Endodermal cell (in vitro differentiated cells): ENCODE measurements around the gene JAKMIP1. TPM values are rescaled to one million over a fixed set of nuclear protein-coding genes. Genes with fewer than 3 reads are reported as not detected.

Source experiments
- DNase-seq: peaks from one replicate; pipeline ENCODE4 v3.0.0-alpha.2; 2017
- H3K27ac ChIP-seq: 2 replicates; pipeline ENCODE4 v1.5.1; 2013; ENCODE audit warnings: mild to moderate bottlenecking, low read depth, low read length, moderate library complexity
- H3K27me3 ChIP-seq: 2 replicates; pipeline ENCODE4 v1.6.1; 2013; ENCODE audit warnings: mild to moderate bottlenecking, low read length, moderate library complexity; ENCODE audit not compliant: insufficient read depth, control insufficient read depth, poor library complexity, severe bottlenecking
- H3K36me3 ChIP-seq: 2 replicates; pipeline ENCODE4 v1.7.0; 2013; ENCODE audit warnings: mild to moderate bottlenecking, low read length, moderate library complexity; ENCODE audit not compliant: control insufficient read depth, insufficient read depth
- H3K4me1 ChIP-seq: one replicate; pipeline ENCODE4 v1.7.0; 2013; ENCODE audit warnings: low read length; ENCODE audit not compliant: control insufficient read depth, insufficient read depth
- H3K4me3 ChIP-seq: 2 replicates; pipeline ENCODE4 v1.5.1; 2013; ENCODE audit warnings: mild to moderate bottlenecking, low read length, moderate library complexity
- H3K9ac ChIP-seq: 2 replicates; pipeline ENCODE4 v1.6.1; 2013; ENCODE audit warnings: mild to moderate bottlenecking, low read length, moderate library complexity; ENCODE audit not compliant: poor library complexity, severe bottlenecking; ENCODE audit errors: extremely low read depth
- H3K9me3 ChIP-seq: 2 replicates; pipeline ENCODE4 v1.6.1; 2013; ENCODE audit warnings: mild to moderate bottlenecking, low read length, moderate library complexity; ENCODE audit not compliant: control insufficient read depth
- H3K27ac Mint-ChIP-seq: 2 replicates; pipeline ENCODE4 v1.8.0; 2020; ENCODE audit warnings: mixed read lengths
- H3K27me3 Mint-ChIP-seq: 2 replicates; pipeline ENCODE4 v1.8.0; 2021; ENCODE audit warnings: mild to moderate bottlenecking, mixed read lengths; ENCODE audit not compliant: insufficient read depth
- H3K36me3 Mint-ChIP-seq: 2 replicates; pipeline ENCODE4 v1.8.0; 2020; ENCODE audit warnings: low read depth, mixed read lengths
- H3K4me1 Mint-ChIP-seq: 2 replicates; pipeline ENCODE4 v1.8.0; 2020; ENCODE audit warnings: mixed read lengths
- H3K4me3 Mint-ChIP-seq: 2 replicates; pipeline ENCODE4 v1.8.0; 2020; ENCODE audit warnings: mild to moderate bottlenecking, moderate library complexity, mixed read lengths
- H3K9me3 Mint-ChIP-seq: 2 replicates; pipeline ENCODE4 v1.8.0; 2020; ENCODE audit warnings: mild to moderate bottlenecking, mixed read lengths
- WGBS, 2 experiments: methylation state at CpG; one replicate each; pipeline versions ENCODE4 v1.1.5 to v1.1.7; 2013; ENCODE audit warnings: missing lambda C conversion rate in 2 of 2, mixed read lengths in 1 of 2; ENCODE audit not compliant: insufficient coverage in 1 of 2, insufficient read length in 1 of 2; 5-methylcytosine and 5-hydroxymethylcytosine counted together
- total RNA-seq, 2 donors: library from RNA; stranded (reverse); fragmentation: NEBNext Ultra II Directional in 1 of 2; extraction: Animal tissue kit (Norgen Biotek cat#: 25700) in 1 of 2; gene quantifications; 2 replicates in 1 of 2; 3 replicates in 1 of 2; pipeline ENCODE4 v1.2.1, GENCODE V29; 2021
- TF ChIP-seq, protein P1 (sequence below): fragments of 200-600 bp; sonication (generic); conservative IDR thresholded peaks from 2 replicates; pipeline ENCODE4 v1.5.0; 2021; ENCODE audit warnings: antibody characterized with exemption, mild to moderate bottlenecking

Gene JAKMIP1
- total RNA-seq, 2 donors from 2014 or later: 10.4 to 11.2 TPM

DNA sequence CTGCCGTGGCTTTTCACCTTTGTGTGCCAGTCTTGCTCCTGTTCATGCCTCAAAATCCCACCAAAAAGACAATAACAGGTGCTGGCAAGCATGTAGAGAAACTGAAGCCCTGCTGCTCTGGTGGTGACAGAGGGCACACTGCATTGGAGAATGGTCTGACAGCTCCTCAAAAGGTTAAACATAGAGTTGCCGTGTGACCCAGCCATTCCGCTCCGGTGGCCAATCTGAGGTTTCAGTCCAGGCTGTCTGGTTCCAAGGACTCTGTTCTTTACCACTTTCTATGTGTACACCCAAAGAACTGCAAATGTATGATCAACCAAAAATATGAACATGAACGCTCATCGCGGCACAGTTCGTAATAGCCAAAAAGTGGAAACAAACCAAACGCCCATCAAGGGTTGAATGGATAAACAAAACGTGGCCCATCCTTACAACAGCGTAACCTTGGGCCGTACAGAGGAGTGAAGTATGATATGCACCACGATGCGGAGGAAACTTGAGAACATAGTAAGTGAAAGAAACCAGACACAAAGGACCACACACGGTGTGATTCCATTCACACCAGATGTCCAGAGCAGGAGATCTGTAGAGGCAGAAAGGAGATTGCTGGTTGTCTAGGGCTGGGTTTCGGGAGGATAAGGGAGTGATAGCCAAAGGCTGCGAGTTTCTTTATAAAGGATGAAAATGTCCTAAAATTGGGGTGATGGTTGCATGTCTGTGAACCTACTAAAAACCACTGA lies 35.7 kb upstream of the JAKMIP1 start:
- no peaks in the 10 kb centered on the region for H3K9me3 Mint-ChIP-seq
- no peaks in the 10 kb centered on the region for H3K27me3 ChIP-seq
- H3K4me1 ChIP-seq: no peaks in the 10 kb centered on the region
- H3K4me3 Mint-ChIP-seq: no peak overlapping the region
- H3K4me3 ChIP-seq: no peak overlapping the region
- TF ChIP-seq, protein P1, sequence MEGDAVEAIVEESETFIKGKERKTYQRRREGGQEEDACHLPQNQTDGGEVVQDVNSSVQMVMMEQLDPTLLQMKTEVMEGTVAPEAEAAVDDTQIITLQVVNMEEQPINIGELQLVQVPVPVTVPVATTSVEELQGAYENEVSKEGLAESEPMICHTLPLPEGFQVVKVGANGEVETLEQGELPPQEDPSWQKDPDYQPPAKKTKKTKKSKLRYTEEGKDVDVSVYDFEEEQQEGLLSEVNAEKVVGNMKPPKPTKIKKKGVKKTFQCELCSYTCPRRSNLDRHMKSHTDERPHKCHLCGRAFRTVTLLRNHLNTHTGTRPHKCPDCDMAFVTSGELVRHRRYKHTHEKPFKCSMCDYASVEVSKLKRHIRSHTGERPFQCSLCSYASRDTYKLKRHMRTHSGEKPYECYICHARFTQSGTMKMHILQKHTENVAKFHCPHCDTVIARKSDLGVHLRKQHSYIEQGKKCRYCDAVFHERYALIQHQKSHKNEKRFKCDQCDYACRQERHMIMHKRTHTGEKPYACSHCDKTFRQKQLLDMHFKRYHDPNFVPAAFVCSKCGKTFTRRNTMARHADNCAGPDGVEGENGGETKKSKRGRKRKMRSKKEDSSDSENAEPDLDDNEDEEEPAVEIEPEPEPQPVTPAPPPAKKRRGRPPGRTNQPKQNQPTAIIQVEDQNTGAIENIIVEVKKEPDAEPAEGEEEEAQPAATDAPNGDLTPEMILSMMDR: no peak
- no peak overlapping the region for H3K27ac ChIP-seq
- no peaks in the 10 kb centered on the region for H3K9me3 ChIP-seq
- H3K36me3 Mint-ChIP-seq: no peaks in the 10 kb centered on the region
- no peak overlapping the region for H3K9ac ChIP-seq
- 88 to 93% methylated on average over 14 to 17 of the region's 17 CpGs for WGBS, 2 experiments
- no peaks in the 10 kb centered on the region for H3K4me1 Mint-ChIP-seq
- H3K27ac Mint-ChIP-seq: no peak overlapping the region
- H3K27me3 Mint-ChIP-seq: no peaks in the 10 kb centered on the region
- DNase-seq: peak; percentile 26
- no peaks in the 10 kb centered on the region for H3K36me3 ChIP-seq

- Histone ChIP-seq H3K36me3 (no peaks in the 10 kb centered on the region), H3K27me3 (no peaks in the 10 kb centered on the region), H3K9ac (no peak overlapping the region), H3K9me3 (no peaks in the 10 kb centered on the region), H3K27ac (no peak overlapping the region), H3K4me1 (no peaks in the 10 kb centered on the region), H3K4me3 (no peak overlapping the region)
- Mint-ChIP-seq H3K36me3 (no peaks in the 10 kb centered on the region), H3K4me3 (no peak overlapping the region), H3K4me1 (no peaks in the 10 kb centered on the region), H3K27me3 (no peaks in the 10 kb centered on the region), H3K27ac (no peak overlapping the region), H3K9me3 (no peaks in the 10 kb centered on the region)
- TF ChIP-seq, protein P1: no peak
- 94 to 95% methylated on average over 7 of the region's 7 CpGs for WGBS, 2 experiments
- DNase-seq: peak; percentile 31
These were observed 34.7 kb upstream of the JAKMIP1 start for GRCh38 chr4:6235012-6235411.

- Histone ChIP-seq H3K9ac (no peak overlapping the region), H3K27ac (no peak overlapping the region), H3K27me3 (no peaks in the 10 kb centered on the region), H3K4me3 (no peak overlapping the region), H3K9me3 (no peaks in the 10 kb centered on the region), H3K4me1 (no peaks in the 10 kb centered on the region), H3K36me3 (no peaks in the 10 kb centered on the region)
- Mint-ChIP-seq H3K27me3 (no peaks in the 10 kb centered on the region), H3K4me1 (no peaks in the 10 kb centered on the region), H3K9me3 (no peaks in the 10 kb centered on the region), H3K36me3 (no peaks in the 10 kb centered on the region), H3K27ac (no peak overlapping the region), H3K4me3 (no peak overlapping the region)
- peak; percentile 26 for DNase-seq
- 90 to 95% methylated on average over 4 to 6 of the region's 6 CpGs for WGBS, 2 experiments
- TF ChIP-seq, protein P1: no peak
These were observed 33.6 kb upstream of the JAKMIP1 start for GRCh38 chr4:6233929-6234328.
